Vagina (tissue), 2 donors: ENCODE measurements around the gene TMC1.

Experiments
- CTCF ChIP-seq, 3 experiments: fragments of 450-650 bp in 2 of 3; fragments of 200-600 bp in 1 of 3; sonication (generic) in 1 of 3; IDR thresholded peaks; one replicate each; pipeline ENCODE4 v1.5.1; 2017 to 2019; ENCODE audit warnings: antibody characterized with exemption in 3 of 3, mild to moderate bottlenecking in 2 of 3, moderate library complexity in 2 of 3
- POLR2A ChIP-seq, 2 donors: fragments of 450-650 bp; IDR thresholded peaks; one replicate each; pipeline ENCODE4 v1.6.1; 2017; ENCODE audit warnings: antibody characterized with exemption in 2 of 2, mild to moderate bottlenecking in 2 of 2, moderate library complexity in 2 of 2
- POLR2AphosphoS5 ChIP-seq, 2 donors: sonication (generic); formaldehyde crosslinking; IDR thresholded peaks; one replicate each; pipeline ENCODE4 v1.9.0; 2017; ENCODE audit warnings: antibody characterized with exemption in 2 of 2, mild to moderate bottlenecking in 2 of 2, low read depth in 1 of 2; ENCODE audit not compliant: insufficient read depth in 1 of 2

DNA sequence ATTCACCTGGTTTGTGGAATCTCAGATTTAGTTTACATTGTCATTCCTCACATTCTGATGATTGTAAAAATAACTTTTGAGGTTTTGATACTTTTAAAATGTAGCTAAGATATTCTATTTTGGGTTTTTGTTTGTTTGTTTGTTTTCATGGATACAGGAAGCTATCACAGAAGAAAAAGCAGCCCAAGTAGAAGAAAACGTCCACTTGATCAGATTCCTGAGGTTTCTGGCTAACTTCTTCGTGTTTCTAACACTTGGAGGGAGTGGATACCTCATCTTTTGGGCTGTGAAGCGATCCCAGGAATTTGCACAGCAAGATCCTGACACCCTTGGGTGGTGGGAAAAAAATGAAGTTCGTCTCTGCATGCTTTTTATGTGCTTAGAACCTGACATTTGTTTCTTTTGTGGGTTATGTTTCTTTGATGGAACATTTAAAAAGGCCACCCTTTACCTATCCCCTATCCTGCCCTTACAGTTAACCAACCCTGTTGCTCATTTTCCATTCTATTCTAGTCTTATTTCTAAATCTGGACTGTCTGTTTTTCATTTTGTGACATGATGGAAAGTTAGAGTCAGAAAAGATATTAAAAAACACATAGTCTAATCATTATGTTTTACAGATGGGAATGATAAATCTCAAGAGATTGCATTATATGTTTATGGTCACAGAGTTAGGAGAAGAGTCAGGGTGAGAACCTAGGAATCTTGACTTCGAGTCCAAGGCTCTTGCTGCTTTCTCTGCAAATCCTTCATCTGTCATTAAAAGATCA lies 267.7 kb downstream of the TMC1 start:
- TF ChIP-seq CTCF (IDR thresholded peaks at IDR 0.05) (no peak), POLR2A (IDR thresholded peaks at IDR 0.05) (no peak), POLR2AphosphoS5 (IDR thresholded peaks at IDR 0.05; ENCODE audit: insufficient read depth in 1 of 2, low read depth in 1 of 2) (no peak)
